Liver (tissue), 9 donors: Measurements from ENCODE around the gene POU2F3. TPM values are rescaled to one million over a fixed set of nuclear protein-coding genes. Genes with fewer than 3 reads are reported as not detected.

ENCODE experiments used
- DNase-seq: peaks from one replicate; pipeline ENCODE4 v3.0.0-alpha.2; 2017; ENCODE audit warnings: low spot score
- H3K27ac ChIP-seq, 2 donors: one replicate each; pipeline ENCODE4 v1.7.0; 2013; ENCODE audit warnings: inconsistent platforms in 2 of 2, low read length in 2 of 2, control low read depth in 1 of 2, low read depth in 1 of 2, mild to moderate bottlenecking in 1 of 2
- H3K27me3 ChIP-seq, 4 donors: one replicate each; pipeline versions ENCODE4 v1.6.1 to v1.7.0; 2013; ENCODE audit warnings: low read length in 3 of 4, inconsistent platforms in 1 of 4, mild to moderate bottlenecking in 1 of 4, moderate library complexity in 1 of 4; ENCODE audit not compliant: control insufficient read depth in 4 of 4, insufficient read depth in 4 of 4
- H3K36me3 ChIP-seq, 4 donors: one replicate each; pipeline versions ENCODE4 v1.6.1 to v1.7.0; 2013; ENCODE audit warnings: low read length in 3 of 4, mild to moderate bottlenecking in 3 of 4, low read depth in 1 of 4, moderate library complexity in 1 of 4; ENCODE audit not compliant: control insufficient read depth in 4 of 4, insufficient read depth in 3 of 4
- H3K4me1 ChIP-seq, 4 donors: one replicate each; pipeline versions ENCODE4 v1.6.1 to v1.7.0; 2013; ENCODE audit warnings: low read length in 3 of 4, mild to moderate bottlenecking in 3 of 4, moderate library complexity in 1 of 4; ENCODE audit not compliant: control insufficient read depth in 4 of 4, insufficient read depth in 4 of 4
- H3K4me3 ChIP-seq, 3 donors: one replicate each; pipeline versions ENCODE4 v1.6.1 to v1.7.0; 2013; ENCODE audit warnings: low read length in 3 of 3, control low read depth in 1 of 3, low read depth in 1 of 3, mild to moderate bottlenecking in 1 of 3
- H3K9ac ChIP-seq, 2 donors: one replicate each; pipeline ENCODE4 v1.7.0; 2013; ENCODE audit warnings: low read length in 2 of 2, mild to moderate bottlenecking in 2 of 2, moderate library complexity in 2 of 2, control low read depth in 1 of 2, low read depth in 1 of 2
- H3K9me3 ChIP-seq, 4 donors: one replicate each; pipeline versions ENCODE4 v1.6.1 to v1.7.0; 2013; ENCODE audit warnings: low read length in 3 of 4; ENCODE audit not compliant: control insufficient read depth in 4 of 4
- ATF3 ChIP-seq: IDR thresholded peaks from 2 replicates; pipeline ENCODE4 v1.6.1; 2016; ENCODE audit warnings: antibody characterized with exemption
- CTCF ChIP-seq: fragments of 150-350 bp; IDR thresholded peaks from 2 replicates; pipeline ENCODE4 v1.5.1; 2017; ENCODE audit warnings: improper control_type of control experiment, low read depth, low read length; ENCODE audit not compliant: missing input control
- EGR1 ChIP-seq, 2 donors: IDR thresholded peaks; 2 replicates each; pipeline ENCODE4 v1.6.1; 2016 to 2018; ENCODE audit warnings: antibody characterized with exemption in 2 of 2, low read depth in 2 of 2
- FOXA1 ChIP-seq: IDR thresholded peaks from 2 replicates; pipeline ENCODE4 v1.6.1; 2016; ENCODE audit warnings: antibody characterized with exemption
- FOXA2 ChIP-seq: IDR thresholded peaks from 2 replicates; pipeline ENCODE4 v1.6.1; 2016; ENCODE audit warnings: antibody characterized with exemption
- GABPA ChIP-seq, 2 donors: IDR thresholded peaks in 1 of 2; conservative IDR thresholded peaks in 1 of 2; 2 replicates each; pipeline ENCODE4 v1.6.1; 2016; ENCODE audit warnings: antibody characterized with exemption in 2 of 2, mild to moderate bottlenecking in 1 of 2, moderate library complexity in 1 of 2
- HNF4A ChIP-seq, 2 donors: conservative IDR thresholded peaks; 2 replicates each; pipeline ENCODE4 v1.6.1; 2016; ENCODE audit warnings: antibody characterized with exemption in 2 of 2, mild to moderate bottlenecking in 2 of 2
- HNF4G ChIP-seq: IDR thresholded peaks from 2 replicates; pipeline ENCODE4 v1.6.1; 2016; ENCODE audit warnings: antibody characterized with exemption
- JUND ChIP-seq, 2 donors: IDR thresholded peaks; 2 replicates each; pipeline ENCODE4 v1.6.1; 2016; ENCODE audit warnings: antibody characterized with exemption in 2 of 2
- MAX ChIP-seq: IDR thresholded peaks from 2 replicates; pipeline ENCODE4 v1.6.1; 2016; ENCODE audit warnings: antibody characterized with exemption
- NR2F2 ChIP-seq: IDR thresholded peaks from 2 replicates; pipeline ENCODE4 v1.6.1; 2016; ENCODE audit warnings: antibody characterized with exemption
- RAD21 ChIP-seq, 2 donors: IDR thresholded peaks; 2 replicates each; pipeline ENCODE4 v1.6.1; 2016; ENCODE audit warnings: antibody characterized with exemption in 2 of 2, mild to moderate bottlenecking in 2 of 2
- REST ChIP-seq: IDR thresholded peaks from 2 replicates; pipeline ENCODE4 v1.6.1; 2016; ENCODE audit warnings: antibody characterized with exemption, mild to moderate bottlenecking
- RXRA ChIP-seq, 2 donors: IDR thresholded peaks; 2 replicates each; pipeline ENCODE4 v1.6.1; 2017 to 2018; ENCODE audit warnings: antibody characterized with exemption in 2 of 2, mild to moderate bottlenecking in 1 of 2
- SP1 ChIP-seq: IDR thresholded peaks from 2 replicates; pipeline ENCODE4 v1.6.1; 2018; ENCODE audit warnings: antibody characterized with exemption, mild to moderate bottlenecking
- TAF1 ChIP-seq: conservative IDR thresholded peaks from 2 replicates; pipeline ENCODE4 v1.6.1; 2016; ENCODE audit warnings: antibody characterized with exemption, mild to moderate bottlenecking
- YY1 ChIP-seq: IDR thresholded peaks from 2 replicates; pipeline ENCODE4 v1.6.1; 2016; ENCODE audit warnings: antibody characterized with exemption, mild to moderate bottlenecking
- ZBTB33 ChIP-seq: IDR thresholded peaks from 2 replicates; pipeline ENCODE4 v1.6.1; 2016; ENCODE audit warnings: antibody characterized with exemption
- WGBS: extraction: QIAGEN DNeasy Blood & Tissue Kit; methylation state at CpG from one replicate; pipeline ENCODE4 v1.1.7; 2013; 5-methylcytosine and 5-hydroxymethylcytosine counted together
- polyA plus RNA-seq, 2 donors: library from polyadenylated mRNA; stranded (reverse) in 1 of 2; unstranded in 1 of 2; fragments of 200-250 nt in 1 of 2; fragments of >200 nt in 1 of 2; fragmentation: Nextera tagmentation in 1 of 2; extraction: Ambion mirVana in 1 of 2; gene quantifications; one replicate each; pipeline versions ENCODE4 v1.2.1 to v1.2.3, GENCODE V29; 2013 to 2015
- total RNA-seq, 2 donors: library from RNA; depleted of rRNA; stranded (reverse); fragments of >200 nt; gene quantifications; one replicate each; pipeline ENCODE4 v1.2.3, GENCODE V29; 2014
- donor health status: healthy.
- donor health status: healthy.
- donor health status: healthy.
- donor health status: healthy.
- donor health status: healthy.

Gene POU2F3
- total and polyA plus RNA-seq, 4 donors = not detected

GRCh38 chr11:120217941-120218694, 21.8 kb upstream of the POU2F3 start:
- no peak for DNase-seq
- TF ChIP-seq HNF4A (conservative IDR thresholded peaks at IDR 0.05) (peak in 1 of 2 donors; percentile 11), TAF1 (no peak), ATF3 (no peak), YY1 (peak; percentile 78), FOXA2 (no peak), RXRA (IDR thresholded peaks at IDR 0.05) (peak; percentile 15 to 19)
- Histone ChIP-seq H3K27ac (peak overlapping the region; percentile 93 to 95), H3K27me3 (no peaks in the 10 kb centered on the region), H3K36me3 (peaks cover 0 to 16% (median 3%) of the 10 kb centered on the region in 4 donors), H3K4me1 (peaks cover 33 to 84% (median 64%) of the 10 kb centered on the region in 4 donors), H3K9ac (peak overlapping the region; percentile 5 to 18), H3K9me3 (no peaks in the 10 kb centered on the region), H3K4me3 (no peak overlapping the region)
- WGBS = 37% methylated on average over 12 of the region's 12 CpGs

GRCh38 chr11:120218695-120219033, 21.3 kb upstream of the POU2F3 start:
- TF ChIP-seq MAX = no peak
- no peak for TF ChIP-seq JUND (IDR thresholded peaks at IDR 0.05)
- TF ChIP-seq TAF1 = no peak
- no peak for TF ChIP-seq HNF4A (conservative IDR thresholded peaks at IDR 0.05)
- no peak for TF ChIP-seq EGR1 (IDR thresholded peaks at IDR 0.05; ENCODE audit: low read depth in 2 of 2)
- TF ChIP-seq RXRA (IDR thresholded peaks at IDR 0.05) = no peak
- TF ChIP-seq YY1 = no peak
- TF ChIP-seq SP1 = no peak
- TF ChIP-seq FOXA2 = no peak
- TF ChIP-seq REST = no peak
- no peak for TF ChIP-seq FOXA1
- no peak for TF ChIP-seq CTCF
- no peak for TF ChIP-seq HNF4G
- no peak for TF ChIP-seq RAD21 (IDR thresholded peaks at IDR 0.05)
- TF ChIP-seq ATF3 = no peak
- no peak for TF ChIP-seq ZBTB33
- TF ChIP-seq NR2F2 = no peak
- TF ChIP-seq GABPA (IDR thresholded peaks at IDR 0.05 in 1 of 2, conservative IDR thresholded peaks at IDR 0.05 in 1 of 2) = no peak
- Histone ChIP-seq H3K4me1 (peaks cover 31 to 81% (median 65%) of the 10 kb centered on the region in 4 donors), H3K4me3 (no peak overlapping the region), H3K27ac (peak overlapping the region; percentile 93 to 95), H3K36me3 (peaks cover 0 to 19% (median 4%) of the 10 kb centered on the region in 4 donors), H3K27me3 (no peaks in the 10 kb centered on the region), H3K9ac (no peak overlapping the region), H3K9me3 (no peaks in the 10 kb centered on the region)
- DNase-seq = no peak
- WGBS = 57% methylated on average over 10 of the region's 10 CpGs
